HepG2 (cell line): ENCODE data around the gene PYY. TPM values are rescaled to one million over a fixed set of nuclear protein-coding genes. Genes with fewer than 3 reads are reported as not detected.

Experiments used
- AKNA ChIP-seq: sonication (generic); formaldehyde crosslinking; IDR thresholded peaks from 2 replicates; pipeline ENCODE4 v1.4.0; 2020; ENCODE audit warnings: missing genetic modification reagents, borderline replicate concordance
- ARHGAP35 ChIP-seq: sonication (generic); formaldehyde crosslinking; IDR thresholded peaks from 2 replicates; pipeline ENCODE4 v1.9.0; 2022; ENCODE audit warnings: mild to moderate bottlenecking, inconsistent platforms, moderate library complexity, missing genetic modification reagents, borderline replicate concordance
- BCL3 ChIP-seq: sonication (generic); formaldehyde crosslinking; IDR thresholded peaks from 2 replicates; pipeline ENCODE4 v1.5.1; 2020; ENCODE audit warnings: mild to moderate bottlenecking, missing genetic modification reagents, moderate library complexity
- BRD4 ChIP-seq: sonication (generic); formaldehyde crosslinking; IDR thresholded peaks from 2 replicates; pipeline ENCODE4 v1.4.0; 2020; ENCODE audit warnings: missing genetic modification reagents
- EEA1 ChIP-seq: sonication (generic); formaldehyde crosslinking; IDR thresholded peaks from 2 replicates; pipeline ENCODE4 v1.5.1; 2020; ENCODE audit warnings: mild to moderate bottlenecking, missing genetic modification reagents, borderline replicate concordance
- ETV6 ChIP-seq: sonication (generic); formaldehyde crosslinking; conservative IDR thresholded peaks from 2 replicates; pipeline ENCODE4 v1.4.0; 2020; ENCODE audit warnings: missing genetic modification reagents
- GABPA ChIP-seq, 2 experiments: IDR thresholded peaks; 2 replicates each; pipeline ENCODE4 v1.6.1; 2011 to 2016; ENCODE audit warnings: low read depth in 2 of 2, low read length in 1 of 2, missing biosample characterization in 1 of 2, missing genetic modification characterization in 1 of 2
- HNRNPL ChIP-seq: fragments of 200-400 bp; formaldehyde crosslinking; IDR thresholded peaks from 2 replicates; pipeline ENCODE4 v1.6.1; 2017; ENCODE audit warnings: mild to moderate bottlenecking, low read depth, low read length
- HOXA5 ChIP-seq: sonication (generic); formaldehyde crosslinking; IDR thresholded peaks from 2 replicates; pipeline ENCODE4 v1.4.0; 2020; ENCODE audit warnings: missing genetic modification reagents
- ISX ChIP-seq: sonication (generic); formaldehyde crosslinking; conservative IDR thresholded peaks from 2 replicates; pipeline ENCODE4 v1.5.0; 2020; ENCODE audit warnings: missing genetic modification reagents
- MIXL1 ChIP-seq: IDR thresholded peaks from 2 replicates; pipeline ENCODE4 v1.6.1; 2016
- NFE2L1 ChIP-seq: sonication (generic); formaldehyde crosslinking; IDR thresholded peaks from 2 replicates; pipeline ENCODE4 v1.4.0; 2020; ENCODE audit warnings: missing genetic modification reagents, mild to moderate bottlenecking, borderline replicate concordance
- PAF1 ChIP-seq: IDR thresholded peaks from 2 replicates; pipeline ENCODE4 v1.6.1; 2016; ENCODE audit warnings: missing genetic modification reagents, missing compliant biosample characterization
- PAX8 ChIP-seq: sonication (generic); formaldehyde crosslinking; IDR thresholded peaks from 2 replicates; pipeline ENCODE4 v1.8.0; 2022; ENCODE audit warnings: mild to moderate bottlenecking, missing genetic modification reagents, borderline replicate concordance
- RXRB ChIP-seq: IDR thresholded peaks from 2 replicates; pipeline ENCODE4 v1.6.1; 2016; ENCODE audit warnings: borderline replicate concordance, missing genetic modification reagents, missing compliant biosample characterization
- STAT5B ChIP-seq: sonication (generic); formaldehyde crosslinking; IDR thresholded peaks from 2 replicates; pipeline ENCODE4 v1.4.0; 2020; ENCODE audit warnings: missing genetic modification reagents
- TIGD3 ChIP-seq: sonication (generic); formaldehyde crosslinking; IDR thresholded peaks from 2 replicates; pipeline ENCODE4 v1.5.1; 2020; ENCODE audit warnings: mild to moderate bottlenecking, missing genetic modification reagents, borderline replicate concordance
- ZBTB26 ChIP-seq: IDR thresholded peaks from 2 replicates; pipeline ENCODE4 v1.6.1; 2016; ENCODE audit warnings: missing compliant biosample characterization, missing genetic modification reagents, borderline replicate concordance
- ZC3H4 ChIP-seq: sonication (generic); formaldehyde crosslinking; IDR thresholded peaks from 2 replicates; pipeline ENCODE4 v1.4.0; 2020; ENCODE audit warnings: missing genetic modification reagents, borderline replicate concordance
- ZNF207 ChIP-seq: fragments of 450-650 bp; IDR thresholded peaks from 2 replicates; pipeline ENCODE4 v1.6.1; 2016; ENCODE audit warnings: antibody characterized with exemption, borderline replicate concordance
- ZNF3 ChIP-seq: IDR thresholded peaks from 2 replicates; pipeline ENCODE4 v1.7.0; 2017; ENCODE audit warnings: inconsistent platforms
- ZNF414 ChIP-seq: sonication (generic); formaldehyde crosslinking; IDR thresholded peaks from 2 replicates; pipeline ENCODE4 v1.5.0; 2020; ENCODE audit warnings: missing genetic modification reagents
- polyA plus RNA-seq, 8 experiments: library from polyadenylated mRNA; depleted of rRNA in 3 of 8; stranded (reverse) in 7 of 8; unstranded in 1 of 8; fragments of >200 nt; fragmentation: Illumina TruSeq in 4 of 8; extraction: Trizol in 4 of 8; gene quantifications; 2 replicates each; pipeline versions ENCODE4 v1.2.1 to v1.2.3, GENCODE V29; 2011 to 2016; ENCODE audit warnings: low read depth in 4 of 8, missing spikeins in 1 of 8, mixed read lengths in 1 of 8; ENCODE audit not compliant: insufficient read depth in 1 of 8
- total RNA-seq, 5 experiments: library from RNA; depleted of rRNA; stranded (reverse); fragments of >200 nt; fragmentation: Illumina TruSeq; extraction: Trizol; gene quantifications; 2 replicates each; pipeline ENCODE4 v1.2.3, GENCODE V29; 2016; ENCODE audit warnings: low read depth in 1 of 5

PYY gene
- total and polyA plus RNA-seq, 2 of the 13 experiments (the other 11 are each of a cell fraction or from before 2014, with no cell fraction given), result 0.25 TPM; not detected in 1

GRCh38 chr17:44001461-44001920 is 47.8 kb upstream of the PYY start (continued):
- TF ChIP-seq ZNF3 (no peak), PAX8 (no peak), EEA1 (no peak), ARHGAP35 (no peak), GABPA (IDR thresholded peaks at IDR 0.05; ENCODE audit: low read depth, low read length) (no peak), GABPA (CRISPR knock-in tag; IDR thresholded peaks at IDR 0.05; ENCODE audit: low read depth) (no peak; the same call in 1 of the 2 replicates), MIXL1 (CRISPR knock-in tag) (no peak; the same call in 1 of the 2 replicates), STAT5B (CRISPR knock-in tag) (no peak), RXRB (CRISPR knock-in tag) (peak; percentile 85), ZNF207 (no peak), ETV6 (no peak), ZNF414 (CRISPR knock-in tag) (no peak), AKNA (CRISPR knock-in tag) (no peak), HNRNPL (no peak), TIGD3 (CRISPR knock-in tag) (no peak), ISX (CRISPR knock-in tag) (no peak), ZBTB26 (CRISPR knock-in tag) (no peak), ZC3H4 (peak; percentile 43; the same call in 1 of the 2 replicates), BCL3 (CRISPR knock-in tag) (0 out of 2 replicates have a peak, but pooled peaks have one; percentile 68), BRD4 (CRISPR knock-in tag) (no peak), PAF1 (CRISPR knock-in tag) (0 out of 2 replicates have a peak, but pooled peaks have one; percentile 67), NFE2L1 (no peak), HOXA5 (no peak)
